ENCODE results near the gene PDZRN4.

The PDZRN4 gene

GRCh38 chr12:41409628-41410027 lies 221.5 kb downstream of the PDZRN4 start:
- no peak for DNase-seq (ENCODE audit: extremely low read depth, low read depth)
- TF ChIP-seq, protein P1, sequence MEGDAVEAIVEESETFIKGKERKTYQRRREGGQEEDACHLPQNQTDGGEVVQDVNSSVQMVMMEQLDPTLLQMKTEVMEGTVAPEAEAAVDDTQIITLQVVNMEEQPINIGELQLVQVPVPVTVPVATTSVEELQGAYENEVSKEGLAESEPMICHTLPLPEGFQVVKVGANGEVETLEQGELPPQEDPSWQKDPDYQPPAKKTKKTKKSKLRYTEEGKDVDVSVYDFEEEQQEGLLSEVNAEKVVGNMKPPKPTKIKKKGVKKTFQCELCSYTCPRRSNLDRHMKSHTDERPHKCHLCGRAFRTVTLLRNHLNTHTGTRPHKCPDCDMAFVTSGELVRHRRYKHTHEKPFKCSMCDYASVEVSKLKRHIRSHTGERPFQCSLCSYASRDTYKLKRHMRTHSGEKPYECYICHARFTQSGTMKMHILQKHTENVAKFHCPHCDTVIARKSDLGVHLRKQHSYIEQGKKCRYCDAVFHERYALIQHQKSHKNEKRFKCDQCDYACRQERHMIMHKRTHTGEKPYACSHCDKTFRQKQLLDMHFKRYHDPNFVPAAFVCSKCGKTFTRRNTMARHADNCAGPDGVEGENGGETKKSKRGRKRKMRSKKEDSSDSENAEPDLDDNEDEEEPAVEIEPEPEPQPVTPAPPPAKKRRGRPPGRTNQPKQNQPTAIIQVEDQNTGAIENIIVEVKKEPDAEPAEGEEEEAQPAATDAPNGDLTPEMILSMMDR (IDR thresholded peaks at IDR 0.05; ENCODE audit: low read depth, low read length), result no peak

DNA sequence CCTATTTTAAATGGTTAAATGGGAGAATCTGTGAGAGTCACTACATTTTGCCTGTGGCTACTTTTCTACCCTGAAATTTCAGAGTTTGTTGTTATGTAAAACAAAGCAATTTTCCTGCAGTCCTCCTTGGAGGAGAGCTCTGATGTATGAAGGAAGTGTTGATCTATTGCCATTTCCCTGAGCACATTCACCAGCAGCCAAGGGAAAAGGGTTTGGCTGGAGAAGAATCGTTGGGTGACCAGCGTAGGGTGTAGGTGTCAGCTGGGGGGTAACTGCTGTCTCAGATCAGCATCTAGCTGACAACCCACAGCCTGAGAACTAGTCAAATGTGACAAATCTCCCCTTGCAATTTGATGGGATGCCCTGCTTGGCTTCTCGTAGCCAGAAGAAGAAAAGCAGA lies 230.5 kb downstream of the PDZRN4 start:
- DNase-seq (ENCODE audit: extremely low read depth, low read depth), result no peak
- TF ChIP-seq, protein P1 (IDR thresholded peaks at IDR 0.05; ENCODE audit: low read depth, low read length), result no peak

DNA sequence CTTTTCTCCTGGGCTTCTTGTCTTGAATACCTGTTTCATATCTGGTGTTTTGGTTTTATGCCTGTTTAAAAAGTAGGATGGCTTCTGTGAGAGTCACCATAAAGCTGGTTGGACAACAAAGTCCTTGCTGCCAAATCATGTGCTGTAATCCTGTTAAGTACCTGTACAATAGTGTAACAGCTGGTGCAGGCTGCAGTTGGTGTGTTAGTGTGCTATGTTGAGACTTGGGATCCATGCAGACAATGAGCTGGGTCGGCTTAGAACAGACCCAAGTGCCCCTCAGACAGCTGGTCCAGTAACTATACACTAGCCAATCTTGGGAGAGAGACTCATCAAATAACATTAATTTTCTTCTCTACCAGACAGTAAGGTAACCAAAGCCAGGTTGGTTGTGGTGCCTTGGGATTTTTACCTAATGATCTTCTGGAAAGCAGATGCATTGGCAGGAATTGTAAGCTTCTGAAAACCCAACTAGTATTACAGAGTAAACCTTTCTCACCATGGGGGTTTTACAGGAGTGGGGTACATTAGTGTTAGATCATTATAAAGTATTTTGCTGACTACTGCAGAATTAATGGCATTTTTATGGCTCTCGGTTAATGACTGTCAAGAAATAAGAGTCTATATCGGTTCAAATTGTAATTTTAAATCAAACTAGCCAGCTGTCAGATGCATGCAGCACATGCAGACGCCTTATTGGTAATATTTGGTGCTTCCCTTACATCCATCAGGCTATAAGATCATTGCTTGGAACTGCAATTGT lies 231.2 kb downstream of the PDZRN4 start:
- DNase-seq (ENCODE audit: extremely low read depth, low read depth), result no peak
- TF ChIP-seq, protein P1 (IDR thresholded peaks at IDR 0.05; ENCODE audit: low read depth, low read length), result no peak

GRCh38 chr12:41424651-41425050 lies 236.5 kb downstream of the PDZRN4 start:
- no peak for DNase-seq (ENCODE audit: extremely low read depth, low read depth)
- TF ChIP-seq, protein P1 (IDR thresholded peaks at IDR 0.05; ENCODE audit: low read depth, low read length), result no peak

- TF ChIP-seq, protein P1 (IDR thresholded peaks at IDR 0.05; ENCODE audit: low read depth, low read length), result no peak
- DNase-seq (ENCODE audit: extremely low read depth, low read depth), result no peak
Observed at GRCh38 chr12:41433460-41433859, 245.3 kb downstream of the PDZRN4 start.

DNA sequence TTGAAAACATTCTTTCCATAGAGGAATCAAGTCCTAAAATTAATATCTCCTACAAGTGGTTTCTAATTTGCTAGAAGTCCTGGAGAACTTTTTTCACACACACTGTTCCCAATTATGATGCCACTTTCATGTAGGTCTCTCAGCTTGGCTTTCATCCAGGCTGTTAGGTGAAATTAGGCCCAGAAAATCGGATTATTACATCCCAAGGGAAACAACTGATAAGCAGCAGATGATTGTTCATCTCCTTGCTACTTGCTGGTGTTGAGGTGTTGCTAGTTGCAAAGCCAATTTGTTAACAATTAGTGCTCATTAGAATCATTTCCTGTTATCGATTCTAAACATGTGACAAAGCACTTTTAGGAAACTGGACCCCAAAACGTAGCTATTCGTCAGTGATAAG lies 248.0 kb downstream of the PDZRN4 start:
- TF ChIP-seq, protein P1 (IDR thresholded peaks at IDR 0.05; ENCODE audit: low read depth, low read length), result no peak
- no peak for DNase-seq (ENCODE audit: extremely low read depth, low read depth)

DNA sequence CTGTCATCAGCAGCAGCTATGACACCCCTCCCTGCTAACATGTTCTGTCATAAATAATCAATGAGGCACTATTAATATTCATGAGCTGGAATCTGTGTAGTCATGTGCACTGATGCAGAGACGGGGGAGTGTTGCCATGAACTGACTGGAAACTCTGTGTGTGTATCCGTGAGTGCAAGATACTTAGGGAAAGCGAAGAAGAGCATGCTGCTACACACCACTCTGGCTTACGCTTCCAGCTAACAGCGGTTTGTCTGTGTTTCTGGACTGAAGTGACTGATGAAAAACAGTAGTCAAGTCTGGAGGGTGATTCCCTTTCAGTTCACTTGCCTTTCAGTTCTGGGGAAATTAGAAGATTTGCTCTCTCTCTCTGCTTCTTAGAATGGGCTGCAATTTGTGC lies 249.4 kb downstream of the PDZRN4 start:
- no peak for DNase-seq (ENCODE audit: extremely low read depth, low read depth)
- TF ChIP-seq, protein P1 (IDR thresholded peaks at IDR 0.05; ENCODE audit: low read depth, low read length), result no peak

Data from AG09319 (cell line).